ENCODE data around the gene LHX4. TPM values are rescaled to one million over a fixed set of nuclear protein-coding genes. Genes with fewer than 3 reads are reported as not detected.

Gene LHX4
- total and polyA plus RNA-seq, 2 donors from 2014 or later = 0.37 TPM; not detected in 1

DNA sequence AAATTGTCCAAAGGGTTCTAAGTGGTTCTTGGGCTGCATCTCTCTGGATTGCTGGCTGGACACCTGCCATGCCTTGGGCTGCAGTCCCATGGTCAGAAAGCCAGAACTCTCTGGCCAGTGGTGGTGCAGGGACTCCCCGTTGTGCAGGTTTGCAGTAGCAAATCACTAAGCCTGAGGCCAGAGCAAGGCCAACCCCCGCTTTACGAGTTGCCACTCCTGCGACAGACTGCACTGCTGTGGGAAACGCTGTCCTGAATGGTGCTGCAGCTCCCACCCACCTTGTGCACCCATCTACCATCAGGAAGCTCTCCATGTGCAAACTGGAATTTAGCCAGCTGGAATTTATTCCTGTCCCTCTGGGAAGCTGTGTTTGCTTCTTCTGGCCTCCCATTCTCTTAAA, 45.7 kb downstream of the LHX4 start:
- Histone ChIP-seq H3K27me3 (ENCODE audit: control insufficient read depth, insufficient read depth, low read length) (no peaks in the 10 kb centered on the region), H3K9me3 (ENCODE audit: control insufficient read depth in 2 of 3, insufficient read depth in 1 of 3, low read length in 3 of 3) (no peaks in the 10 kb centered on the region), H3K9ac (ENCODE audit: low read length in 3 of 3) (no peak overlapping the region), H3K27ac (ENCODE audit: low read depth in 2 of 2, low read length in 2 of 2) (no peak overlapping the region), H3K4me1 (ENCODE audit: control insufficient read depth in 2 of 3, insufficient read depth in 2 of 3, low read depth in 1 of 3, low read length in 3 of 3) (peaks cover 0 to 7% (median 3%) of the 10 kb centered on the region in 3 donors), H3K36me3 (ENCODE audit: control insufficient read depth in 2 of 3, insufficient read depth in 3 of 3, low read length in 3 of 3) (peaks cover 0 to 2% (median 0%) of the 10 kb centered on the region in 3 donors), H3K4me3 (ENCODE audit: low read length in 3 of 3) (no peak overlapping the region)
- DNase-seq (no peak), FAIRE-seq (no peak)
- TF ChIP-seq, protein P1, sequence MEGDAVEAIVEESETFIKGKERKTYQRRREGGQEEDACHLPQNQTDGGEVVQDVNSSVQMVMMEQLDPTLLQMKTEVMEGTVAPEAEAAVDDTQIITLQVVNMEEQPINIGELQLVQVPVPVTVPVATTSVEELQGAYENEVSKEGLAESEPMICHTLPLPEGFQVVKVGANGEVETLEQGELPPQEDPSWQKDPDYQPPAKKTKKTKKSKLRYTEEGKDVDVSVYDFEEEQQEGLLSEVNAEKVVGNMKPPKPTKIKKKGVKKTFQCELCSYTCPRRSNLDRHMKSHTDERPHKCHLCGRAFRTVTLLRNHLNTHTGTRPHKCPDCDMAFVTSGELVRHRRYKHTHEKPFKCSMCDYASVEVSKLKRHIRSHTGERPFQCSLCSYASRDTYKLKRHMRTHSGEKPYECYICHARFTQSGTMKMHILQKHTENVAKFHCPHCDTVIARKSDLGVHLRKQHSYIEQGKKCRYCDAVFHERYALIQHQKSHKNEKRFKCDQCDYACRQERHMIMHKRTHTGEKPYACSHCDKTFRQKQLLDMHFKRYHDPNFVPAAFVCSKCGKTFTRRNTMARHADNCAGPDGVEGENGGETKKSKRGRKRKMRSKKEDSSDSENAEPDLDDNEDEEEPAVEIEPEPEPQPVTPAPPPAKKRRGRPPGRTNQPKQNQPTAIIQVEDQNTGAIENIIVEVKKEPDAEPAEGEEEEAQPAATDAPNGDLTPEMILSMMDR (IDR thresholded peaks at IDR 0.05; ENCODE audit: borderline replicate concordance, extremely low read depth, insufficient read depth) = no peak
- intact Hi-C loops (cut with DNase I) = no loop called here

DNA sequence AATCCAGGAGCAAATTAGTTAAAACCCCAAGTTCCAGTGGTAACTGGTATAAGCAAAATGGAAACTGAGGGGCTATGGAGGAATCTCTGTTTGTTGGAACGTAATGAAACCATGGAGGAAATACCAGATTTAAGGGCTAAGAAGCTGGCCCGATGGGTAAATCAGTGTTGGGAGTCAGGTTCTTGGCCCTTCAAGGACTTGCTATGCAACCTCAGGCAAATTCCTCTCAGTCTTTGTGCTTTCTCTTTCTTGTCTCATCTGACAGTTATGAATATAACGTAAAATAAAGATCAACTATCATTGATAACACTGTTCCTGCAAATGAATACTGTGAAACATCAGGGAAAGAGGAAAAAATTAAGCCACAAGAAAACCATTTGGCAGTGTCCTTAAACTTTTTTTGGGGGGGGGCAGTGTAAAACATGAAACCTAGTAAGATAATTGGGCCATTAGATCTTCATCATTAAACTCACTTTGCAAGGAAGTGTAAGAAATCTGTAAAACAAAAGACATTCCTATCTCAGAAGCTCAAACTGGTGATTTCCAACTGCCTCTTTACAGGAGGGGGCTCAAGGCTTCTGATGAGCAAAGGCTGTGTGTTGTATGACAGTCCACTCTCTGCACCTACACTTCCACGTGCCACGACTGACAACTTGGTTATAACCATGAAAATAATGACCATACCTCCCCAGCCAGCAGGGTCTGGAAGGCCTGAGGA, 47.6 kb downstream of the LHX4 start:
- Histone ChIP-seq H3K9ac (ENCODE audit: low read length in 3 of 3) (no peak overlapping the region), H3K4me3 (ENCODE audit: low read length in 3 of 3) (no peak overlapping the region), H3K9me3 (ENCODE audit: control insufficient read depth in 2 of 3, insufficient read depth in 1 of 3, low read length in 3 of 3) (no peaks in the 10 kb centered on the region), H3K36me3 (ENCODE audit: control insufficient read depth in 2 of 3, insufficient read depth in 3 of 3, low read length in 3 of 3) (peaks cover 0 to 2% (median 0%) of the 10 kb centered on the region in 3 donors), H3K4me1 (ENCODE audit: control insufficient read depth in 2 of 3, insufficient read depth in 2 of 3, low read depth in 1 of 3, low read length in 3 of 3) (peaks cover 0 to 2% (median 0%) of the 10 kb centered on the region in 3 donors), H3K27me3 (ENCODE audit: control insufficient read depth, insufficient read depth, low read length) (no peaks in the 10 kb centered on the region), H3K27ac (ENCODE audit: low read depth in 2 of 2, low read length in 2 of 2) (no peak overlapping the region)
- intact Hi-C loops (cut with DNase I) = no loop called here
- FAIRE-seq = no peak
- TF ChIP-seq, protein P1 (IDR thresholded peaks at IDR 0.05; ENCODE audit: borderline replicate concordance, extremely low read depth, insufficient read depth) = no peak
- DNase-seq = no peak

DNA sequence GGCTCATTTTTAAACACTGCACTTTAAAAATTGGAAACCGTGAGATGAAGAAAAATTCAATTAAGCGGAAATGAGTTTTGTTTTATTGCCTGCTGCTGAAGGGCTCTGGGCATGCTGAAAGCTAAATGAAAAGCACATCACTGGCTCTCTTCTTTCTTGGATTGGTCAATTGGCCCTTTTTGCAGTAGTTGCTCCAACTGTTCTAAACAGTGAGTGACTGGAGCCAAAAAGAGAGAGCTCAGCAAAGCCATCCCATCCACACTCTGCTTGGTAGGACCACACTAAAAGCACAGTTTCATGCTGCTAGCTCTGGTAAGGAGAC, 48.1 kb downstream of the LHX4 start:
- intact Hi-C loops (cut with DNase I) = no loop called here
- Histone ChIP-seq H3K4me3 (ENCODE audit: low read length in 3 of 3) (no peak overlapping the region), H3K36me3 (ENCODE audit: control insufficient read depth in 2 of 3, insufficient read depth in 3 of 3, low read length in 3 of 3) (peaks cover 0 to 2% (median 0%) of the 10 kb centered on the region in 3 donors), H3K9me3 (ENCODE audit: control insufficient read depth in 2 of 3, insufficient read depth in 1 of 3, low read length in 3 of 3) (no peaks in the 10 kb centered on the region), H3K27ac (ENCODE audit: low read depth in 2 of 2, low read length in 2 of 2) (no peak overlapping the region), H3K27me3 (ENCODE audit: control insufficient read depth, insufficient read depth, low read length) (no peaks in the 10 kb centered on the region), H3K4me1 (ENCODE audit: control insufficient read depth in 2 of 3, insufficient read depth in 2 of 3, low read depth in 1 of 3, low read length in 3 of 3) (no peaks in the 10 kb centered on the region), H3K9ac (ENCODE audit: low read length in 3 of 3) (no peak overlapping the region)
- TF ChIP-seq, protein P1 (IDR thresholded peaks at IDR 0.05; ENCODE audit: borderline replicate concordance, extremely low read depth, insufficient read depth) = no peak
- FAIRE-seq = no peak
- no peak for DNase-seq
